Measurements from ENCODE around the gene REPS1.
A peak's percentile ranks its signal among the peaks of the same experiment; 100 is the strongest.
"Not testable (repeated sequence)": the region's sequence is repeated elsewhere in the genome, so short reads cannot be mapped to it uniquely, and the experiment has no call there.

The REPS1 gene

GRCh38 chr6:139006477-139006876, 18.4 kb upstream of the REPS1 start:
- no peak overlapping the region for H3K27ac ChIP-seq
- DNase-seq (ENCODE audit: low read depth, low spot score) = no peak

- no peak overlapping the region for H3K27ac ChIP-seq
- DNase-seq (ENCODE audit: low read depth, low spot score) = no peak
These were observed 15.7 kb upstream of the REPS1 start for GRCh38 chr6:139003751-139004150.

- no peak for DNase-seq (ENCODE audit: low read depth, low spot score)
- no peak overlapping the region for H3K27ac ChIP-seq
These were observed 12.1 kb upstream of the REPS1 start for GRCh38 chr6:138999949-139000725.

- H3K27ac ChIP-seq = no peak overlapping the region
- DNase-seq (ENCODE audit: low read depth, low spot score) = no peak
These were observed 9.1 kb upstream of the REPS1 start for GRCh38 chr6:138997136-138997535.

- H3K27ac ChIP-seq = no peak overlapping the region
- no peak for DNase-seq (ENCODE audit: low read depth, low spot score)
These were observed 8.5 kb upstream of the REPS1 start for GRCh38 chr6:138996524-138996923.

- not testable (repeated sequence) for H3K27ac ChIP-seq; DNase-seq (ENCODE audit: low read depth, low spot score)
These were observed 5.4 kb upstream of the REPS1 start for GRCh38 chr6:138993410-138993809.

GRCh38 chr6:138992965-138993364, 4.9 kb upstream of the REPS1 start:
- DNase-seq (ENCODE audit: low read depth, low spot score); H3K27ac ChIP-seq: not testable (repeated sequence)

GRCh38 chr6:138991206-138991605, 3.2 kb upstream of the REPS1 start:
- no peak overlapping the region for H3K27ac ChIP-seq

GRCh38 chr6:138989098-138989983, 1.3 kb upstream of the REPS1 start:
- no peak overlapping the region for H3K27ac ChIP-seq

More at GRCh38 chr6:138991206-138991605, 3.2 kb upstream of the REPS1 start:
- DNase-seq (ENCODE audit: low read depth, low spot score) = no peak

GRCh38 chr6:138988469-138988834, 399 bp upstream of the REPS1 start:
- peak overlapping the region; percentile 72 for H3K27ac ChIP-seq

More at GRCh38 chr6:138989098-138989983, 1.3 kb upstream of the REPS1 start:
- no peak for DNase-seq (ENCODE audit: low read depth, low spot score)

GRCh38 chr6:138987080-138987642, 892 bp downstream of the REPS1 start:
- H3K27ac ChIP-seq = peak overlapping the region; percentile 72
- DNase-seq (ENCODE audit: low read depth, low spot score) = no peak

More at GRCh38 chr6:138988469-138988834, 399 bp upstream of the REPS1 start:
- no peak for DNase-seq (ENCODE audit: low read depth, low spot score)

GRCh38 chr6:138986578-138986977, 1.5 kb downstream of the REPS1 start:
- no peak for DNase-seq (ENCODE audit: low read depth, low spot score)
- H3K27ac ChIP-seq = peak overlapping the region; percentile 72

GRCh38 chr6:138981416-138981815, 6.6 kb downstream of the REPS1 start:
- no peak for DNase-seq (ENCODE audit: low read depth, low spot score)
- no peak overlapping the region for H3K27ac ChIP-seq

- DNase-seq (ENCODE audit: low read depth, low spot score) = no peak
- no peak overlapping the region for H3K27ac ChIP-seq
These were observed 8.0 kb downstream of the REPS1 start for GRCh38 chr6:138979813-138980668.

GRCh38 chr6:138979365-138979764, 8.7 kb downstream of the REPS1 start:
- DNase-seq (ENCODE audit: low read depth, low spot score) = no peak
- H3K27ac ChIP-seq = no peak overlapping the region

- DNase-seq (ENCODE audit: low read depth, low spot score) = no peak
These were observed 9.8 kb downstream of the REPS1 start for GRCh38 chr6:138978229-138978628.

GRCh38 chr6:138977646-138978167, 10.3 kb downstream of the REPS1 start:
- H3K27ac ChIP-seq = no peak overlapping the region
- DNase-seq (ENCODE audit: low read depth, low spot score) = no peak

More at GRCh38 chr6:138978229-138978628, 9.8 kb downstream of the REPS1 start:
- no peak overlapping the region for H3K27ac ChIP-seq

- H3K27ac ChIP-seq = no peak overlapping the region
- DNase-seq (ENCODE audit: low read depth, low spot score) = no peak
These were observed 10.8 kb downstream of the REPS1 start for GRCh38 chr6:138977242-138977641.

- DNase-seq (ENCODE audit: low read depth, low spot score) = no peak
- no peak overlapping the region for H3K27ac ChIP-seq
These were observed 12.2 kb downstream of the REPS1 start for GRCh38 chr6:138975815-138976214.

All from epithelial cell of prostate (primary cell).